Measurements from ENCODE around the gene GRIK4.

DNA sequence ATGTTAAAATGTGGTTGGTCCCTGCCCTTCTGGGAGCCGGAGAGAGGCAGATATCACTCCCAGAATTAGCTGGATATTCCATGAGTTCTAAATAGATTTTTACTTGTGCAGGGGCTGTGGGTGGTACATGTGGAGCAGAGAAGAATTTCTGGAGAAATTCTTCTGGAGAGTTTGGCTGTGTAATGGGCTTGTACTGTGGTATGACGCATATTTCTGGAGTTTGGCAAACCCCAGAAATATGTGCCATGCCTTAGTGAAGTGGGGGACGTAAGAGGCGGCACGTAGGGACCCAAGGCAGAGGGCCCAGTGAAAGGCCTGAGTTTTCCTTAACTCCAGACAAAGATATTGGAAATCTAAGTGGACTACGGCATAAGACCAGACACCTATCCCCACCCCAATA is 461.1 kb downstream of the GRIK4 start:
- TF ChIP-seq, protein P1, sequence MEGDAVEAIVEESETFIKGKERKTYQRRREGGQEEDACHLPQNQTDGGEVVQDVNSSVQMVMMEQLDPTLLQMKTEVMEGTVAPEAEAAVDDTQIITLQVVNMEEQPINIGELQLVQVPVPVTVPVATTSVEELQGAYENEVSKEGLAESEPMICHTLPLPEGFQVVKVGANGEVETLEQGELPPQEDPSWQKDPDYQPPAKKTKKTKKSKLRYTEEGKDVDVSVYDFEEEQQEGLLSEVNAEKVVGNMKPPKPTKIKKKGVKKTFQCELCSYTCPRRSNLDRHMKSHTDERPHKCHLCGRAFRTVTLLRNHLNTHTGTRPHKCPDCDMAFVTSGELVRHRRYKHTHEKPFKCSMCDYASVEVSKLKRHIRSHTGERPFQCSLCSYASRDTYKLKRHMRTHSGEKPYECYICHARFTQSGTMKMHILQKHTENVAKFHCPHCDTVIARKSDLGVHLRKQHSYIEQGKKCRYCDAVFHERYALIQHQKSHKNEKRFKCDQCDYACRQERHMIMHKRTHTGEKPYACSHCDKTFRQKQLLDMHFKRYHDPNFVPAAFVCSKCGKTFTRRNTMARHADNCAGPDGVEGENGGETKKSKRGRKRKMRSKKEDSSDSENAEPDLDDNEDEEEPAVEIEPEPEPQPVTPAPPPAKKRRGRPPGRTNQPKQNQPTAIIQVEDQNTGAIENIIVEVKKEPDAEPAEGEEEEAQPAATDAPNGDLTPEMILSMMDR (IDR thresholded peaks at IDR 0.05; ENCODE audit: low read depth, low read length, poor library complexity, severe bottlenecking), result no peak
- TF ChIP-seq EZH2phosphoT487 (IDR thresholded peaks at IDR 0.05; ENCODE audit: borderline replicate concordance, low read length), result no peak

Measured in DOHH2 (cell line).